ENCODE results near the gene EDAR. TPM values are rescaled to one million over a fixed set of nuclear protein-coding genes. Genes with fewer than 3 reads are reported as not detected.

The EDAR gene
- total RNA-seq, 1 donor from 2014 or later = not detected

DNA sequence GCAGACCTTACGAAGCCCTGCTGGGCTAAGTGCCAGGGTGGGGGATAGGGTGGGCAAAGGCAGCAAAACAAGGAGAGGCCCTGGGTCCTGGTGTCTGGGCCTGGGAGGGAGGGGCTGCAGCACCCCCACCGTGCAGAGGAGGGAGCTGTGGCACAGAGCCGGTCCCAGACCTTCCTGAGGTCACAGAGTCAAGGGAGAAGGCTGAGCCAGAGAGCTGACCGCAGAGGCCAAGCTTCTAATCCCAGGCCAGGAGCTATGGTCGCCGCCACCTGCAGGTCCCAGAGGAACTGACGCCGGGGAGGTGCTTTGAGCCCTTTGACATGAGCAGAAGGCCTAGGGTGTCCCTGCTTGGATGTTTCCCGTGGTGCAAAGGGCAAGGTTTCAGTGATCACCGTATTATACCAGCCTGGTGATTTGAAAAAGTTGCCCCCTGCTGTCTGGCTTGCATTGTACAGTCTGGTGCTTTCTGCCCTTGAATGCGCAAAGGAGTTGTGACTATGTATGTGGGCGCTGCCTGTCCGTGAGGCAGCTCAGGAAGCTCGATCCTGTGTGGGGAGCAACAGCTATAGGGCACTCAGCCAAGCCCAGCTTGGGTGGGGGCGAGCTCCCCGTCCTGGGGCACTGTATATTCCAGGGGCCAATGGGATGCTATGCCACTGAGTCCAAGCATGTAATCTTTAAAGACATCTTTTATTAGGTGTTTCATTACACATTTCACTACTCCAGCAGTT lies 44.3 kb downstream of the EDAR start:
- DNase-seq = no peak
- Mint-ChIP-seq H3K4me1 (ENCODE audit: low read depth, unreplicated experiment) (peaks cover 2% of the 10 kb centered on the region), H3K27ac (ENCODE audit: unreplicated experiment) (no peak overlapping the region), H3K27me3 (ENCODE audit: unreplicated experiment) (peaks cover 2% of the 10 kb centered on the region), H3K9me3 (ENCODE audit: unreplicated experiment) (peaks cover 11% of the 10 kb centered on the region), H3K4me3 (ENCODE audit: unreplicated experiment) (no peak overlapping the region), H3K36me3 (ENCODE audit: unreplicated experiment) (peaks cover 34% of the 10 kb centered on the region)
- TF ChIP-seq, protein P1, sequence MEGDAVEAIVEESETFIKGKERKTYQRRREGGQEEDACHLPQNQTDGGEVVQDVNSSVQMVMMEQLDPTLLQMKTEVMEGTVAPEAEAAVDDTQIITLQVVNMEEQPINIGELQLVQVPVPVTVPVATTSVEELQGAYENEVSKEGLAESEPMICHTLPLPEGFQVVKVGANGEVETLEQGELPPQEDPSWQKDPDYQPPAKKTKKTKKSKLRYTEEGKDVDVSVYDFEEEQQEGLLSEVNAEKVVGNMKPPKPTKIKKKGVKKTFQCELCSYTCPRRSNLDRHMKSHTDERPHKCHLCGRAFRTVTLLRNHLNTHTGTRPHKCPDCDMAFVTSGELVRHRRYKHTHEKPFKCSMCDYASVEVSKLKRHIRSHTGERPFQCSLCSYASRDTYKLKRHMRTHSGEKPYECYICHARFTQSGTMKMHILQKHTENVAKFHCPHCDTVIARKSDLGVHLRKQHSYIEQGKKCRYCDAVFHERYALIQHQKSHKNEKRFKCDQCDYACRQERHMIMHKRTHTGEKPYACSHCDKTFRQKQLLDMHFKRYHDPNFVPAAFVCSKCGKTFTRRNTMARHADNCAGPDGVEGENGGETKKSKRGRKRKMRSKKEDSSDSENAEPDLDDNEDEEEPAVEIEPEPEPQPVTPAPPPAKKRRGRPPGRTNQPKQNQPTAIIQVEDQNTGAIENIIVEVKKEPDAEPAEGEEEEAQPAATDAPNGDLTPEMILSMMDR (IDR thresholded peaks at IDR 0.05; ENCODE audit: partially characterized antibody, unreplicated experiment) = no peak

DNA sequence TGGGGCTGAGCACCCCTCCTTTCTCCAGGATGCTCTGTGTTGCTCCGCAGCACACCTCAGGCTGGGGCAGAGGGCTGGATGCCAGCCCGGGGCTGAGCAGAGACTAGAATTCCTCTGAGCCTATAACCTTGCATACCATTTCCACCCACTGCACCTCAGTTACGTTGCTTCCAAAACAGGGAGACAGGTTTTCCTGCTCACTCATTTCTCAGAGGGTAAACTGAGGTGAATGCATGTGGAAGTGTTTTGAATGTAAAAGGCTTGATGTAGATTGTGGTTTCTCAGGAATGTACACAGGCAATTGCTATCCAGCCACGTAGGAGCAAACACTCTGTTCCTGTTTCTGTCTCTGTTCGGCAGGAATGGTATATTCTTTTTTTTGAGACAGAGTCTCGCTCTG lies 45.3 kb downstream of the EDAR start:
- peaks cover 2% of the 10 kb centered on the region for H3K27me3 Mint-ChIP-seq (ENCODE audit: unreplicated experiment)
- TF ChIP-seq, protein P1 (IDR thresholded peaks at IDR 0.05; ENCODE audit: partially characterized antibody, unreplicated experiment) = no peak
- no peak overlapping the region for H3K27ac Mint-ChIP-seq (ENCODE audit: unreplicated experiment)
- no peak overlapping the region for H3K4me3 Mint-ChIP-seq (ENCODE audit: unreplicated experiment)
- H3K9me3 Mint-ChIP-seq (ENCODE audit: unreplicated experiment) = peaks cover 11% of the 10 kb centered on the region
- H3K4me1 Mint-ChIP-seq (ENCODE audit: low read depth, unreplicated experiment) = peaks cover 2% of the 10 kb centered on the region
- H3K36me3 Mint-ChIP-seq (ENCODE audit: unreplicated experiment) = peaks cover 35% of the 10 kb centered on the region
- DNase-seq = no peak

DNA sequence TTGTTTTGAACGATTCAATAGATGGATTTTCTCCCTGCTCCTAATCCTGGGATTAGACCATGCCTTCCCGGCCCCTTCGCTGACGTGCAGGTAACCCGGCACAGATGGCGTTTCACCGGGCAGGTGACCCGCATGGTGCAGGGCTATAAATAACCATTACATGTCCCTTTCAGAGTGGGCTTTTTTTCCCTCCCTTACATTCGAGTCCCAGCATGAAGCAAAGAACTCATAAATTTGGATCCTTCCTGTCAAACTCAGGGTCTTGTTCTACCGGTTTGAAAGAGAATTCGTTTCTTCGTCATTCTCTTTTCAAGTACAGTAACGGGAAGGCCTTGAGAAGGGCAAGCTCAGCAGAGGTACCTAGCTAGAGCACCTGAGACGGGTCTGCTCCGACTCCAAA lies 46.1 kb downstream of the EDAR start:
- Mint-ChIP-seq H3K27me3 (ENCODE audit: unreplicated experiment) (peaks cover 2% of the 10 kb centered on the region), H3K36me3 (ENCODE audit: unreplicated experiment) (peaks cover 28% of the 10 kb centered on the region), H3K27ac (ENCODE audit: unreplicated experiment) (no peak overlapping the region), H3K4me3 (ENCODE audit: unreplicated experiment) (no peak overlapping the region), H3K4me1 (ENCODE audit: low read depth, unreplicated experiment) (peaks cover 2% of the 10 kb centered on the region), H3K9me3 (ENCODE audit: unreplicated experiment) (peaks cover 4% of the 10 kb centered on the region)
- TF ChIP-seq, protein P1 (IDR thresholded peaks at IDR 0.05; ENCODE audit: partially characterized antibody, unreplicated experiment) = no peak
- no peak for DNase-seq

DNA sequence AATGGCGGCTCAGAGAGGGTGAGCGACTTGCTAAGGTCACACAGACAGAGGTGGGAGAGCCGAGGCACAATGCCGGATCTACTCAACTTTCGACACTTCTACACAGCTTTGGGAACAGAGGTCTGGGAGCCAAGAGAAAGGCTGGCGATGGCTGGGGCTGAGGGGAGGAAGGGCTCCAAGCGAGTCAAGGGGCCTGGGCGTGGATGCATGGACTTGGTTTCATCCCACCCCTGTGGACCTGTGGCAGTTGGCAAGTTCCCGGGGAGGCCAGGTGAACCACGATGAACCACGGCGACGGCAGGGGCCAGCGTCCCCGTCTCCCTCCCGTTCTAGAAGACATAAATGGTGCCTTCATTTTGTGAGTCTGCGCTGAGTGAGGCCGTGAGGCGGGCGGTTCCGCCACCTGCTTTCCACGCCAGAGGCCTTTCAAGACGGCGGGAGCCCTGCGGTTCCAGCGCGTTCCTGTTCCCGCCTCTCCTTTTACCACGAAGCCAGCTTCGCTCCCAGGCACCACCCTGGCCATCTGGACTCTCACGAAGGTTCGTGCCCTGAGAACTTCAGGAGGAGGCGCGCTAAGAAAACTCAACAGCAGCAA lies 46.7 kb downstream of the EDAR start:
- no peak overlapping the region for H3K27ac Mint-ChIP-seq (ENCODE audit: unreplicated experiment)
- TF ChIP-seq, protein P1 (IDR thresholded peaks at IDR 0.05; ENCODE audit: partially characterized antibody, unreplicated experiment) = no peak
- DNase-seq = no peak
- peaks cover 2% of the 10 kb centered on the region for H3K4me1 Mint-ChIP-seq (ENCODE audit: low read depth, unreplicated experiment)
- peaks cover 2% of the 10 kb centered on the region for H3K27me3 Mint-ChIP-seq (ENCODE audit: unreplicated experiment)
- peaks cover 1% of the 10 kb centered on the region for H3K9me3 Mint-ChIP-seq (ENCODE audit: unreplicated experiment)
- peaks cover 26% of the 10 kb centered on the region for H3K36me3 Mint-ChIP-seq (ENCODE audit: unreplicated experiment)
- H3K4me3 Mint-ChIP-seq (ENCODE audit: unreplicated experiment) = no peak overlapping the region

DNA sequence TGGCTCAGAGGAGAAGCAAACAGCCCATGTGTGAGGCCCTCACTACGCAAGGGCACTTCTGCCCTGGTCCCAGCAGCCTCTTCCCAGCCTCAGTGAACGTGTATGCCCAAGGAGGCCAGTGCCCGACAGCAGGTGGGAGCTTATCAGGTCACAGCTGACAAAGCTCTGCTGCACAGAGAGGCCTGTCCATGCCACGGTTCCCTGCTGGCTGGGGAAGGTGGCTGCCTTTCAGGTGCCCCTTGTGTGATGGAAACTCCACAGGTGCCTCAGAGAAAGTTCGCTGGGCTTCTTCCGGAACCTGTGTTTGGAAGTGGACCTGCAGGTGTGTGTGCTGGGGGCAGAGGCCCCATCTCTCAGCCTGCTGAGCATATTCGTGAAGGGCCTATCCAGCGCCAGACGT lies 47.3 kb downstream of the EDAR start:
- no peak for DNase-seq
- no peak overlapping the region for H3K27ac Mint-ChIP-seq (ENCODE audit: unreplicated experiment)
- H3K27me3 Mint-ChIP-seq (ENCODE audit: unreplicated experiment) = peaks cover 1% of the 10 kb centered on the region
- no peak overlapping the region for H3K4me3 Mint-ChIP-seq (ENCODE audit: unreplicated experiment)
- H3K4me1 Mint-ChIP-seq (ENCODE audit: low read depth, unreplicated experiment) = peaks cover 2% of the 10 kb centered on the region
- TF ChIP-seq, protein P1 (IDR thresholded peaks at IDR 0.05; ENCODE audit: partially characterized antibody, unreplicated experiment) = no peak
- H3K9me3 Mint-ChIP-seq (ENCODE audit: unreplicated experiment) = peaks cover 1% of the 10 kb centered on the region
- H3K36me3 Mint-ChIP-seq (ENCODE audit: unreplicated experiment) = peaks cover 21% of the 10 kb centered on the region

All from glutamatergic neuron (in vitro differentiated cells).